ENCODE data around the gene TBX15. TPM values are rescaled to one million over a fixed set of nuclear protein-coding genes. Genes with fewer than 3 reads are reported as not detected.

Gene TBX15
- polyA plus RNA-seq, 1 donor (not counting 4 experiments of a cell fraction or from before 2014, with no cell fraction given) = not detected

DNA sequence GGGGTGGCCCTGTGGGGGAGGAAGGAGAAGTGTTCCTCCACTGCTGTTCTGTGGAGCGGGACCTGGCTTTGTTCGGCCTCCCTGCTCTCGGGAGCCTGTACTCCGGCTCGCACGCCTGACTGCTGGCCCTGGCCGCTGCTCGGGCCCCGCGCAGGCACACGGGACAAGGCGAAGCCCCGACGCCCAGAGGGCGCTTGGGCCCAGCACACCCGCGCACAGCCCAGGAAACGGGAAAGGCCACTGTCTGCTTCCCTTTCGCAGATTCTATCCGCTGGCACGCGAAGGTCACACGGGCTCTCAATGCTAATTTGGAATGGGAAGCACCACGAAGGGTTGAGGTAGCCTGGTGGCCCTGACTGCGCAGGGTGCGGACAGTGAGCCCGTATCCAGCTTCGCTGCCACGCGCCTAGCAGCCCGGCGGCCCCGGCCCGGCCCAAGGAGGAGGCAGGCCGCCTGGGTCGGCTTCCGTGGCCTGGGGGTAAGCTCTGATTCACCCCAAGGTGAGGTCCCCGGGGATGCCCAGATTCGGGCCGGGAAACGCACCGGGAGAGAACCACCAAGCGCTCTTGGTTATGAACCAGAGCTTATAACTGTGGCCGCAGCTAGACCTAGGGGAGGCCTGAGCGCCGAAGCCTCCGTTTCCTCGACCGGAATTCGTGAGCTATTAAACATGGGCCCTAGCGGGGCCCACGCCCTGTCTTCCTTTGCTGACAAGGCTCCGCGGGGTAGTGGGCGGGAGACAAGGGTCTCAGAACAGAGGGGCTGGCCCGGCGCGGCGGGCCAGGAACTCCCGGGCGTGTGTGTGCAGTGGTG is 19.7 kb upstream of the TBX15 start:
- Histone ChIP-seq H3K36me3 (ENCODE audit: control insufficient read depth in 2 of 2, extremely low read depth in 1 of 2, insufficient read depth in 2 of 2, low read length in 2 of 2) (no peaks in the 10 kb centered on the region), H2AFZ (ENCODE audit: control insufficient read depth, low read length) (no peak overlapping the region), H3K4me2 (ENCODE audit: control insufficient read depth, extremely low read depth, insufficient read depth, low read depth, low read length) (peak overlapping the region; percentile 72), H3K9ac (ENCODE audit: control insufficient read depth, extremely low read depth, insufficient read depth, low read length) (no peak overlapping the region), H3K9me3 (ENCODE audit: control insufficient read depth, low read depth, low read length) (peaks cover 2% of the 10 kb centered on the region), H3K9me1 (ENCODE audit: control insufficient read depth, extremely low read depth, insufficient read depth, low read length) (no peaks in the 10 kb centered on the region), H3K27me3 (ENCODE audit: control insufficient read depth, extremely low read depth, insufficient read depth, low read length) (peaks cover 54% of the 10 kb centered on the region), H4K20me1 (ENCODE audit: control insufficient read depth, extremely low read depth, insufficient read depth, low read length) (no peaks in the 10 kb centered on the region), H3K79me2 (ENCODE audit: control insufficient read depth, insufficient read depth, low read length) (no peaks in the 10 kb centered on the region), H3K27ac (ENCODE audit: control insufficient read depth, insufficient read depth, low read length) (no peak overlapping the region), H3K4me1 (ENCODE audit: control insufficient read depth, extremely low read depth, insufficient read depth, low read length) (peaks cover 18% of the 10 kb centered on the region), H3K4me3 (ENCODE audit: control insufficient read depth in 2 of 3, extremely low read depth in 1 of 3, insufficient read depth in 2 of 3, low read depth in 1 of 3, low read length in 3 of 3) (peak overlapping the region in 1 of 3 experiments; percentile 18)
- DNase-seq (ENCODE audit: low read depth, low spot score) (no peak), FAIRE-seq (no peak)
- dilution Hi-C loops (cut with MboI; ENCODE audit: extremely low pct_ligation_motif_present, low sequenced_read_pairs) = no loop called here
- TF ChIP-seq, protein P1, sequence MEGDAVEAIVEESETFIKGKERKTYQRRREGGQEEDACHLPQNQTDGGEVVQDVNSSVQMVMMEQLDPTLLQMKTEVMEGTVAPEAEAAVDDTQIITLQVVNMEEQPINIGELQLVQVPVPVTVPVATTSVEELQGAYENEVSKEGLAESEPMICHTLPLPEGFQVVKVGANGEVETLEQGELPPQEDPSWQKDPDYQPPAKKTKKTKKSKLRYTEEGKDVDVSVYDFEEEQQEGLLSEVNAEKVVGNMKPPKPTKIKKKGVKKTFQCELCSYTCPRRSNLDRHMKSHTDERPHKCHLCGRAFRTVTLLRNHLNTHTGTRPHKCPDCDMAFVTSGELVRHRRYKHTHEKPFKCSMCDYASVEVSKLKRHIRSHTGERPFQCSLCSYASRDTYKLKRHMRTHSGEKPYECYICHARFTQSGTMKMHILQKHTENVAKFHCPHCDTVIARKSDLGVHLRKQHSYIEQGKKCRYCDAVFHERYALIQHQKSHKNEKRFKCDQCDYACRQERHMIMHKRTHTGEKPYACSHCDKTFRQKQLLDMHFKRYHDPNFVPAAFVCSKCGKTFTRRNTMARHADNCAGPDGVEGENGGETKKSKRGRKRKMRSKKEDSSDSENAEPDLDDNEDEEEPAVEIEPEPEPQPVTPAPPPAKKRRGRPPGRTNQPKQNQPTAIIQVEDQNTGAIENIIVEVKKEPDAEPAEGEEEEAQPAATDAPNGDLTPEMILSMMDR (optimal IDR thresholded peaks at IDR 0.05 in 1 of 3, IDR thresholded peaks at IDR 0.05 in 1 of 3, conservative IDR thresholded peaks at IDR 0.05 in 1 of 3; ENCODE audit: extremely low read depth in 1 of 3, insufficient read depth in 2 of 3, low read length in 3 of 3) = no peak
- peak; percentile 65 for TF ChIP-seq EZH2 (IDR thresholded peaks at IDR 0.05; ENCODE audit: low read length)

DNA sequence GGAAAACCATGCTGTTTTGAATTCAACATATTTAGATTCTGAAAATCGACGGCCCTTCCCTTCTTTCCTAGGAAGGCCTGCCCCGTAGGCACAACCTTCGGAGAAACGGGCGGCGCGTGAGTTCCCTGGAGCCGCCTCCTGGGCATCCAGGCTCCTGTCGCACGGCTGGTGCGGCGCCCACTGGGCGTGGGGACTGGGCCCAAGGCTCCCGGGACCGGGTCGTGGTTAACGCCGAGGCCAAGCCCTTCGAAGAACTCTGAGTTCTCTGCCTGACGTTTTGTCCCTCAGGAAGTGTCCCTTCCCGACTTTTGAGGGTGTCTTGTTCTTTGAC is 19.2 kb upstream of the TBX15 start:
- H2AFZ ChIP-seq (ENCODE audit: control insufficient read depth, low read length) = no peak overlapping the region
- no peak overlapping the region for H3K9ac ChIP-seq (ENCODE audit: control insufficient read depth, extremely low read depth, insufficient read depth, low read length)
- dilution Hi-C loops (cut with MboI; ENCODE audit: extremely low pct_ligation_motif_present, low sequenced_read_pairs) = no loop called here
- H4K20me1 ChIP-seq (ENCODE audit: control insufficient read depth, extremely low read depth, insufficient read depth, low read length) = no peaks in the 10 kb centered on the region
- H3K36me3 ChIP-seq (ENCODE audit: control insufficient read depth in 2 of 2, extremely low read depth in 1 of 2, insufficient read depth in 2 of 2, low read length in 2 of 2) = no peaks in the 10 kb centered on the region
- DNase-seq (ENCODE audit: low read depth, low spot score) (no peak), FAIRE-seq (no peak)
- peaks cover 54% of the 10 kb centered on the region for H3K27me3 ChIP-seq (ENCODE audit: control insufficient read depth, extremely low read depth, insufficient read depth, low read length)
- H3K4me1 ChIP-seq (ENCODE audit: control insufficient read depth, extremely low read depth, insufficient read depth, low read length) = peaks cover 16% of the 10 kb centered on the region
- no peak overlapping the region for H3K4me3 ChIP-seq (ENCODE audit: control insufficient read depth in 2 of 3, extremely low read depth in 1 of 3, insufficient read depth in 2 of 3, low read depth in 1 of 3, low read length in 3 of 3)
- peaks cover 2% of the 10 kb centered on the region for H3K9me3 ChIP-seq (ENCODE audit: control insufficient read depth, low read depth, low read length)
- H3K27ac ChIP-seq (ENCODE audit: control insufficient read depth, insufficient read depth, low read length) = no peak overlapping the region
- H3K4me2 ChIP-seq (ENCODE audit: control insufficient read depth, extremely low read depth, insufficient read depth, low read depth, low read length) = no peak overlapping the region
- H3K9me1 ChIP-seq (ENCODE audit: control insufficient read depth, extremely low read depth, insufficient read depth, low read length) = no peaks in the 10 kb centered on the region
- TF ChIP-seq, protein P1 (optimal IDR thresholded peaks at IDR 0.05 in 1 of 3, IDR thresholded peaks at IDR 0.05 in 1 of 3, conservative IDR thresholded peaks at IDR 0.05 in 1 of 3; ENCODE audit: extremely low read depth in 1 of 3, insufficient read depth in 2 of 3, low read length in 3 of 3) = no peak
- peak; percentile 31 for TF ChIP-seq EZH2 (IDR thresholded peaks at IDR 0.05; ENCODE audit: low read length)
- H3K79me2 ChIP-seq (ENCODE audit: control insufficient read depth, insufficient read depth, low read length) = no peaks in the 10 kb centered on the region
